Type B pancreatic cell (in vitro differentiated cells): Measurements from ENCODE around the gene PAQR4. TPM values are rescaled to one million over a fixed set of nuclear protein-coding genes. Genes with fewer than 3 reads are reported as not detected.
A peak's percentile ranks its signal among the peaks of the same experiment; 100 is the strongest.

Experiments
- DNase-seq: peaks from one replicate; pipeline ENCODE4 v3.0.0; 2021; ENCODE audit warnings: mixed read lengths; ENCODE audit not compliant: unreplicated experiment; ENCODE audit errors: extremely low spot score
- H3K27ac Mint-ChIP-seq: 2 replicates; pipeline ENCODE4 v1.8.0; 2021; ENCODE audit warnings: mild to moderate bottlenecking, mixed read lengths
- H3K27me3 Mint-ChIP-seq: 2 replicates; pipeline ENCODE4 v1.8.0; 2021; ENCODE audit warnings: mixed read lengths
- H3K36me3 Mint-ChIP-seq: 2 replicates; pipeline ENCODE4 v1.8.0; 2021; ENCODE audit warnings: mixed read lengths
- H3K4me1 Mint-ChIP-seq: one replicate; pipeline ENCODE4 v1.8.0; 2021; ENCODE audit warnings: mixed read lengths; ENCODE audit not compliant: unreplicated experiment
- H3K4me3 Mint-ChIP-seq: 2 replicates; pipeline ENCODE4 v1.8.0; 2021; ENCODE audit warnings: mild to moderate bottlenecking, mixed read lengths
- H3K9me3 Mint-ChIP-seq: 2 replicates; pipeline ENCODE4 v1.8.0; 2021; ENCODE audit warnings: mixed read lengths
- total RNA-seq: library from RNA; stranded (reverse); gene quantifications from 2 replicates; pipeline ENCODE4 v1.2.1, GENCODE V29; 2021; ENCODE audit warnings: low replicate concordance
- TF ChIP-seq, protein P1 (sequence below): fragments of 200-600 bp; sonication (generic); conservative IDR thresholded peaks from 2 replicates; pipeline ENCODE4 v1.5.0; 2021; ENCODE audit warnings: antibody characterized with exemption, mild to moderate bottlenecking

Gene PAQR4
- total RNA-seq, 1 donor from 2014 or later: 23.8 TPM

DNA sequence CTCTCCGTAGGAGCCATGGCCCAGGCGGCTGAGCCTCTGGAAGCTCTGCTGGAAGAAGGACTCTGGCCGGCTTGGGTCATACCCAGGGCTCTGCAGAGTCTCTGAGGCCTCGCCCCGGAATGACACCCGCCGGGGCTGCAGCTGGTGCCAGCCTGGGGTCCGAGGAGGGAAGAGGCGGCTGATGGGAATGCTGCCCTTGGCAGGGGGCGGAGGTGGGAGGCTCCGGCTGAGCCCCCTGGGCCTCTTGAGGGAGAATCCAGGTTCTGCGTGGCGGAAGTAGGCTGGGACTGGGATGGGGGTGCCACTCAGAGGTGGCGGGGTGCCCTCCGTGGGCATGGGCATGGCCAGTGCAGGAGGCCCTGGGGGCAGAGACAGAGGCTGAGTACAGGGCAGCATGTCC lies 7.5 kb downstream of the PAQR4 start:
- H3K9me3 Mint-ChIP-seq: no peaks in the 10 kb centered on the region
- no peak overlapping the region for H3K27ac Mint-ChIP-seq
- TF ChIP-seq, protein P1, sequence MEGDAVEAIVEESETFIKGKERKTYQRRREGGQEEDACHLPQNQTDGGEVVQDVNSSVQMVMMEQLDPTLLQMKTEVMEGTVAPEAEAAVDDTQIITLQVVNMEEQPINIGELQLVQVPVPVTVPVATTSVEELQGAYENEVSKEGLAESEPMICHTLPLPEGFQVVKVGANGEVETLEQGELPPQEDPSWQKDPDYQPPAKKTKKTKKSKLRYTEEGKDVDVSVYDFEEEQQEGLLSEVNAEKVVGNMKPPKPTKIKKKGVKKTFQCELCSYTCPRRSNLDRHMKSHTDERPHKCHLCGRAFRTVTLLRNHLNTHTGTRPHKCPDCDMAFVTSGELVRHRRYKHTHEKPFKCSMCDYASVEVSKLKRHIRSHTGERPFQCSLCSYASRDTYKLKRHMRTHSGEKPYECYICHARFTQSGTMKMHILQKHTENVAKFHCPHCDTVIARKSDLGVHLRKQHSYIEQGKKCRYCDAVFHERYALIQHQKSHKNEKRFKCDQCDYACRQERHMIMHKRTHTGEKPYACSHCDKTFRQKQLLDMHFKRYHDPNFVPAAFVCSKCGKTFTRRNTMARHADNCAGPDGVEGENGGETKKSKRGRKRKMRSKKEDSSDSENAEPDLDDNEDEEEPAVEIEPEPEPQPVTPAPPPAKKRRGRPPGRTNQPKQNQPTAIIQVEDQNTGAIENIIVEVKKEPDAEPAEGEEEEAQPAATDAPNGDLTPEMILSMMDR: no peak
- peaks cover 13% of the 10 kb centered on the region for H3K4me1 Mint-ChIP-seq
- H3K4me3 Mint-ChIP-seq: no peak overlapping the region
- no peaks in the 10 kb centered on the region for H3K27me3 Mint-ChIP-seq
- H3K36me3 Mint-ChIP-seq: peaks cover 3% of the 10 kb centered on the region
- DNase-seq: no peak

DNA sequence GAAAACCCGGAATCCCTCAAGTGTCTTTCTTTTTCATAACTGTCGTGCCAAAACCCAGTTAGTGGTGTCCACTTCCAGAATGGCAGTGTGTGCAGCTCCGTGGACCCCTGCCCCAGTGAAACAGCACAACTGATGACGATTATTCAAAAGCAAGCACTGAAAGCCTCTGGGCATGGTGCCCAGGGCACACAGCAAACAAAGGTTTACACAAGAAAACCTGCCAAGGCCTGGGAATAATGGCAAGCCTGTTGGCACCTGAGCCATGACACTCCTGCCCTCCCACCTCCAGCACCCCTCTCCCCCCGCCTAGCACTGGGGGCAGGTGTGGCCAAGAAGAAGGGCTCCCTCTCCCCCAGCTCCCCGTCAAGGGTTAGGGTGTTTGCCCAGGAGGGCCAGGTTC lies 8.3 kb downstream of the PAQR4 start:
- Mint-ChIP-seq H3K36me3 (no peaks in the 10 kb centered on the region), H3K9me3 (no peaks in the 10 kb centered on the region), H3K4me1 (peaks cover 12% of the 10 kb centered on the region), H3K27ac (no peak overlapping the region), H3K27me3 (no peaks in the 10 kb centered on the region), H3K4me3 (no peak overlapping the region)
- DNase-seq: no peak
- TF ChIP-seq, protein P1: no peak

DNA sequence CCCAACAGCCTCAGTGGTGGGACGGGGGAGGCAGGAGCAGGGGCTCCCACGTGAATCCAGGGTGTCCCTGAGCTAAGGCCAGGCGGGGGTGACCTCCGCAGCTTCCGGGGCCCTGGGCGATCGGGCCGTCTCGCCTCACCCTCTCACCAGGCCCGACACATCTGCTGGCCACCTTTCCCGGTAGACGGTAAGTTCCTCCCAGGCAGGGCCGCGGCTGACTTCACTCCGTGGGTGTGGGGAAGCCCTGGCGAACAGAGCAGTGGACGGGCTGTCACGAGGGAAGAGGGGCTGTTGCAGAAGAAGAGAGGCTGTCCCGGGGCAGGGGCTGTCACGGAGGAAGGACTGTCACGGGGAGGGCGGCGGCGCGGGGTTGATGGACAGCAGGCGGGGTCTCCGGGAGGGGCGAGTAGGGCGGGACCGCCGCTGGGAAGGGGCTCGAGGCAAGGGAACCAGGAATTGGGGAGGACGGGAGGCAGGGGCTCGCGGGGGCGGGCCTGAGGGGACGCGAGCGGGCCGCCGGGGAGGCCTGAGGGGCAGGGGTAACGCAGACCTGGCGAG lies 10.6 kb downstream of the PAQR4 start:
- TF ChIP-seq, protein P1: no peak
- Mint-ChIP-seq H3K27ac (no peak overlapping the region), H3K9me3 (no peaks in the 10 kb centered on the region), H3K4me3 (peak overlapping the region; percentile 87), H3K4me1 (peaks cover 12% of the 10 kb centered on the region), H3K27me3 (no peaks in the 10 kb centered on the region), H3K36me3 (no peaks in the 10 kb centered on the region)
- no peak for DNase-seq

DNA sequence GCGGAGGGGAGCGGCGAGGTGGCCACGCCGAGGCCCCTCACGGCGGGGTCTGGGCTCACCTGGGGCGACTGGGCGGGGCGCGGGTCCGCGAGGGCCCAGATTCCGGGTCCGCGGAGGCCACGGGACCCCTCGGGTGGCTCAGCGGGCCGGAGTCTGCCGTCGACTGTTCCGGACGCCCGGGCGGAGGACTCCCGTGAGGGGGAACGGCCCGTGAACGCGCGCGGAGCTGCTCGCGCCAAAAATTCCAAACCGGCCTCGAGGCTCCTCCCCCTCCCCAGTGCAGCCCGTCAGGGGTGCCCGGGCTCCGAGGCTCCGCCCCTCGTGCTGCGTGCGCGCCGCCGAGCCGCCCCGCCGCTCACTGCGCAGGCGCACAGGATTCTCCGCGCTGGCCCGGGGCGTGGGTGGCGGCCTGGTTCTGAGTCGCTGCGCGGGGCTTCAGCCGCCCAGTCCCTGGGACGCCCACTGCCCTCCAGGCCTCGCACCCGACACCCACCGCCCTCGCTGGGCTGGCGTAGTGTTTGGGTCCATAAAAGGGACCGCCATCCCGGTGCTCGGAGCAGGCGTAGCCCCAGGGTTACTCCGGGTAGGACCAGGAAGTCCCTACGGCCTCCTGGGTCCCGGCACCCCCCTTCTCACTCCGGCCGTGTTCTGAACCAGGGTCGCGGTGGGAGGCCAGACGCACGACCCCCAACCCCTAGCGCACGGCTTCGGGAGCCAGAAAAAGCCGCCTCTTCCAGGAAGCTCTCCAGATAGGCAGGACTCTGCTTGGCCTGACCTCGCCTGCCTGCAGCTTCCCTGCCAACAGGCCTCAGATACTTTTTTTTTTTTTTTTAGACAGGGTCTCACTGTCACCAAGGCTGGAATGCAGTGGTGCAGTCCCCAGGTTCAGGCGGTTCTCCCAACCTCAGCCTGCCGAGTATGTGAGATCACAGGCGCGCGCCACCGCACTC lies 11.4 kb downstream of the PAQR4 start, which contains the start of gene PKMYT1:
Gene PKMYT1, minus strand, starts transcription at position 220 of the 950 bp plus-strand sequence. CDS start 789 bp downstream, outside the sequence.
- TF ChIP-seq, protein P1: no peak
- Mint-ChIP-seq H3K4me3 (peak within 1 kb of the TSS; percentile 87), H3K27ac (peak within 1 kb of the TSS; percentile 73), H3K4me1 (peaks cover 12% of the 10 kb centered on the region), H3K27me3 (no peaks in the 10 kb centered on the region), H3K9me3 (no peaks in the 10 kb centered on the region), H3K36me3 (no peaks in the 10 kb centered on the region)
- DNase-seq: peak; percentile 96

DNA sequence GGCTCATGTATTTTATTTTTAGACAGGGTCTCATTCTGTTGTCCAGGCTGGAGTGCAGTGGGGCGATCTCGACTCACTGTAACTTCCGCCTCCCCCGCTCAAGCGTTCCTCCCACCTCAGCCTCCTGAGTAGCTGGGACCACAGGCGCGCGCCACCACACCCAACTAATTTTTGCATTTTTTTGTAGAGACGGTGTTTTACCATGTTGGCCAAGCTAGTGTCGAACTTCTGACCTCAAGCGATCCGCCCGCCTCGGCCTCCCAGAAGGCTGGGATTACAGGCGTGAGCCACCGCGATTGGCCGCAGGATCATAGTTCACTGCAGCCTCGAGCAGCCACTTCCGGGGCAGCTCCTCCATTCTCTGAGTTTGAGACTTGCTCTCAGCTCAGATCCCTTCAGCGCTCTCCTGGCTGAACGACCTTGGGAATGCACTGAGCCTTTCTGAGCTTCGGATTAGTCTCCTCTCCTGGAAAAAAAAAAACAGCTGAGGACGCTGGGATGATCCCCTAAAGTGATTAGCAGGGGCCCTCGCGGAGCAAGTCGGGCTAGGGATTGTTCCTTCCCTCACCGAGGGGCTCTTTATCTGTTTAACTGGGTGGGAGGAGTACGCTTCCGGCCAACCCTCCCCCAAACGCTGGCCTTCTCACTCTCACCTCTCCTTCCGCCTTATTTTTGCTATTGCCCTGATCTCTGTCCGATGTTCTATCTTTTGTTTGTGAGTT lies 12.2 kb downstream of the PAQR4 start:
- H3K9me3 Mint-ChIP-seq: no peaks in the 10 kb centered on the region
- peaks cover 12% of the 10 kb centered on the region for H3K4me1 Mint-ChIP-seq
- peak overlapping the region; percentile 73 for H3K27ac Mint-ChIP-seq
- no peak for DNase-seq
- no peaks in the 10 kb centered on the region for H3K36me3 Mint-ChIP-seq
- TF ChIP-seq, protein P1: no peak
- H3K4me3 Mint-ChIP-seq: peak overlapping the region; percentile 80
- no peaks in the 10 kb centered on the region for H3K27me3 Mint-ChIP-seq
